ENCODE data around the gene SYNJ2.
A peak's percentile ranks its signal among the peaks of the same experiment; 100 is the strongest.

Gene SYNJ2

GRCh38 chr6:158010591-158011477 is 29.2 kb downstream of the SYNJ2 start:
- TF ChIP-seq, protein P1, sequence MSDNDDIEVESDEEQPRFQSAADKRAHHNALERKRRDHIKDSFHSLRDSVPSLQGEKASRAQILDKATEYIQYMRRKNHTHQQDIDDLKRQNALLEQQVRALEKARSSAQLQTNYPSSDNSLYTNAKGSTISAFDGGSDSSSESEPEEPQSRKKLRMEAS (IDR thresholded peaks at IDR 0.05; ENCODE audit: low read depth, low read length) = no peak
- TF ChIP-seq MYC (IDR thresholded peaks at IDR 0.05; ENCODE audit: low read depth, low read length) (no peak), POLR2A (IDR thresholded peaks at IDR 0.05; ENCODE audit: extremely low read depth, insufficient read length) (no peak)
- TF ChIP-seq, protein P2, sequence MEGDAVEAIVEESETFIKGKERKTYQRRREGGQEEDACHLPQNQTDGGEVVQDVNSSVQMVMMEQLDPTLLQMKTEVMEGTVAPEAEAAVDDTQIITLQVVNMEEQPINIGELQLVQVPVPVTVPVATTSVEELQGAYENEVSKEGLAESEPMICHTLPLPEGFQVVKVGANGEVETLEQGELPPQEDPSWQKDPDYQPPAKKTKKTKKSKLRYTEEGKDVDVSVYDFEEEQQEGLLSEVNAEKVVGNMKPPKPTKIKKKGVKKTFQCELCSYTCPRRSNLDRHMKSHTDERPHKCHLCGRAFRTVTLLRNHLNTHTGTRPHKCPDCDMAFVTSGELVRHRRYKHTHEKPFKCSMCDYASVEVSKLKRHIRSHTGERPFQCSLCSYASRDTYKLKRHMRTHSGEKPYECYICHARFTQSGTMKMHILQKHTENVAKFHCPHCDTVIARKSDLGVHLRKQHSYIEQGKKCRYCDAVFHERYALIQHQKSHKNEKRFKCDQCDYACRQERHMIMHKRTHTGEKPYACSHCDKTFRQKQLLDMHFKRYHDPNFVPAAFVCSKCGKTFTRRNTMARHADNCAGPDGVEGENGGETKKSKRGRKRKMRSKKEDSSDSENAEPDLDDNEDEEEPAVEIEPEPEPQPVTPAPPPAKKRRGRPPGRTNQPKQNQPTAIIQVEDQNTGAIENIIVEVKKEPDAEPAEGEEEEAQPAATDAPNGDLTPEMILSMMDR (IDR thresholded peaks at IDR 0.05; ENCODE audit: low read depth, low read length) = no peak
- H3K4me3 ChIP-seq (ENCODE audit: low read depth, low read length) = no peak overlapping the region
- no peak for DNase-seq (ENCODE audit: low read depth)

DNA sequence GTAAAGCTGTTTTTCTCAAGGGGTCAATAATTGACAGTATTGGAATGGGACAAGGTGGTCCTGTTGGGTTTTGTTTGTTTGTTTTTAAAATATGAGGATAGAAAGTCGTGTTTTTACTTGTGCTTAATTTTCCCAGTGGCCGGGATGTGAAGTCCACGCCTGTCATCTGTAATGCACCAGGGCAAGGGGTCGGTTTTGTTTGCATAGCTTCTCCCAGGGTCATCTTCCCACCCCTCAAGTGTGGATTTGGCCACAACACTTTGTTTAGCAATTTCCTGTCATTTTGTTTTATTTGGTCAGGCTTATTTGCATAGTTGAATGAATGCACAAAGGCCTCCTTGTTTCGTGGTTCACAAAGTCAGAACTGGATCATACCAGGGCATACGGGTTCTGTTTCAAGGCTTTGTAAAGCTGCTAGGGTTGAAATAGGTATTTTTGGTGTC is 29.8 kb downstream of the SYNJ2 start:
- H3K4me3 ChIP-seq (ENCODE audit: low read depth, low read length) = no peak overlapping the region
- TF ChIP-seq, protein P2 (IDR thresholded peaks at IDR 0.05; ENCODE audit: low read depth, low read length) = no peak
- TF ChIP-seq, protein P1 (IDR thresholded peaks at IDR 0.05; ENCODE audit: low read depth, low read length) = no peak
- TF ChIP-seq POLR2A (IDR thresholded peaks at IDR 0.05; ENCODE audit: extremely low read depth, insufficient read length) (no peak), MYC (IDR thresholded peaks at IDR 0.05; ENCODE audit: low read depth, low read length) (no peak)
- no peak for DNase-seq (ENCODE audit: low read depth)

DNA sequence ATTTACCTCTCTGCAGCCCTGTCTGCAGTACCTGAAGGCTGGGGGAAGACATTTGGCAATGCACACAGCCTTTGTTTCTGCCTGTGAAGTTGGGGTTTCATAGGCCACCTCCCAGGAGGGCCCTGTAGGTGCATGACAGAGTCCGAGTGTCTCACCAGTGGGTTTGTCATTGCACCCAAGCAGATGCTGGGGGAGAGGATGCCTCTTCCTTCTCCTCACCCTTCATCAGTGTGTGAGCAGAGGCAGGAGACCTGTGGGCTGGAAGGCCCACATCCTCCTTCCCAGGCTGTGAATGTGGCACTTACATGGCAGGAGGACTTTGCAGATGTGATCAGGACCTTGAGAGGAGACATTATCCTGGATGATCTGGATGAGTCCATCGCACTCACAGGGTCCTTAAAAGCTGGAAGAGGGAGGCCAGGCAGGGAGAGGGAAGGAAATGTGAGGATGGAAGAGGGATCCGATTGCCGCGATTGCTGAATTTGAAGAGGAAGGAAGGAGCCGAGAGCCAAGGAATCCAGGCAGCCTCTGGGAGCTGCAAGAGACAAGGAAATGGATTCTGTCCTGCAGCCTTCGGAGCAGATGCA is 30.4 kb downstream of the SYNJ2 start:
- H3K4me3 ChIP-seq (ENCODE audit: low read depth, low read length) = no peak overlapping the region
- no peak for DNase-seq (ENCODE audit: low read depth)
- TF ChIP-seq MYC (IDR thresholded peaks at IDR 0.05; ENCODE audit: low read depth, low read length) (no peak), POLR2A (IDR thresholded peaks at IDR 0.05; ENCODE audit: extremely low read depth, insufficient read length) (no peak)
- TF ChIP-seq, protein P2 (IDR thresholded peaks at IDR 0.05; ENCODE audit: low read depth, low read length) = no peak
- TF ChIP-seq, protein P1 (IDR thresholded peaks at IDR 0.05; ENCODE audit: low read depth, low read length) = no peak

DNA sequence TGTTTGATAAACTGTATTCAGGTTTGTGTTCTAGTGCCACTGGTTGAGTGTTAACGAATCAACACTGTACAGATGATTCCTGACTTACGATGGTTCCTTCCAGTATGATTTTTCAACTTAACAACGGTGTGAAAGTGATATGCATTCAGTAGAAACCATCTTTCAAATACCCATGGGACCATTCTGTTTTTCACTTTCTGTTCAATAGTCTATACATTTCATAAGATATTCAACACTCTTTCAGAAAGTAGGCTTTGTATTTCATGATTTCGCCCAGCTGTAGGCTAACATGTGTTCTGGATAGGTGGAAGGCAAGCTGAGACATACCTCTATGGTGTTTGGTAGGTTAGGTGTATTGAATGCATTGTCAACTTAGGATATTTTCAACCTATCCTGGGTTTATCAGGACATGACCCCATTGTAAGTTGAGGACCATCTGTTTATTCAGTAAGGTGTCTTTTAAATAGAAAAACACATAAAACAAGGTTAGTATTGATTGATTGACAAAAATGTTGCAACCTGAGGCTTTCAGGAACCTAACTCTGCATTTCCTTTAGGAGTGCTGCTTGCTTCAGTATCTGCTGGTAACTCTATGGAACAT is 32.3 kb downstream of the SYNJ2 start:
- DNase-seq (ENCODE audit: low read depth) = no peak
- no peak overlapping the region for H3K4me3 ChIP-seq (ENCODE audit: low read depth, low read length)
- TF ChIP-seq, protein P1 (IDR thresholded peaks at IDR 0.05; ENCODE audit: low read depth, low read length) = no peak
- TF ChIP-seq, protein P2 (IDR thresholded peaks at IDR 0.05; ENCODE audit: low read depth, low read length) = no peak
- TF ChIP-seq POLR2A (IDR thresholded peaks at IDR 0.05; ENCODE audit: extremely low read depth, insufficient read length) (no peak), MYC (IDR thresholded peaks at IDR 0.05; ENCODE audit: low read depth, low read length) (no peak)

GRCh38 chr6:158014505-158015187 is 33.0 kb downstream of the SYNJ2 start:
- DNase-seq (ENCODE audit: low read depth) = peak; percentile 42
- no peak for TF ChIP-seq POLR2A (IDR thresholded peaks at IDR 0.05; ENCODE audit: extremely low read depth, insufficient read length)
- TF ChIP-seq, protein P2 (IDR thresholded peaks at IDR 0.05; ENCODE audit: low read depth, low read length) = no peak
- TF ChIP-seq, protein P1 (IDR thresholded peaks at IDR 0.05; ENCODE audit: low read depth, low read length) = no peak
- no peak for TF ChIP-seq MYC (IDR thresholded peaks at IDR 0.05; ENCODE audit: low read depth, low read length)
- no peak overlapping the region for H3K4me3 ChIP-seq (ENCODE audit: low read depth, low read length)

Measured in NB4 (cell line).